ENCODE measurements around the gene LAMA5.

The LAMA5 gene

GRCh38 chr20:62345681-62346370 is 21.3 kb downstream of the LAMA5 start:
- FAIRE-seq, result no peak

- FAIRE-seq, result no peak
Observed at GRCh38 chr20:62344782-62345181, 22.3 kb downstream of the LAMA5 start.

- no peak for FAIRE-seq
Observed at GRCh38 chr20:62344092-62344491, 23.0 kb downstream of the LAMA5 start.

GRCh38 chr20:62342910-62343309 is 24.2 kb downstream of the LAMA5 start:
- no peak for FAIRE-seq

- no peak for FAIRE-seq
Observed at GRCh38 chr20:62339647-62340062, 27.5 kb downstream of the LAMA5 start.

- FAIRE-seq, result no peak
Observed at GRCh38 chr20:62338294-62338620, 28.9 kb downstream of the LAMA5 start.

- FAIRE-seq, result no peak
Observed at GRCh38 chr20:62337558-62338293, 29.4 kb downstream of the LAMA5 start.

- no peak for FAIRE-seq
Observed at GRCh38 chr20:62336775-62337557, 30.1 kb downstream of the LAMA5 start.

- no peak for FAIRE-seq
Observed at GRCh38 chr20:62336329-62336728, 30.8 kb downstream of the LAMA5 start.

- no peak for FAIRE-seq
Observed at GRCh38 chr20:62335532-62335931, 31.6 kb downstream of the LAMA5 start.

GRCh38 chr20:62334881-62335280 is 32.2 kb downstream of the LAMA5 start:
- FAIRE-seq, result no peak

GRCh38 chr20:62333820-62334595 is 33.1 kb downstream of the LAMA5 start:
- no peak for FAIRE-seq

- FAIRE-seq, result no peak
Observed at GRCh38 chr20:62332989-62333819, 33.9 kb downstream of the LAMA5 start.

GRCh38 chr20:62332421-62332820 is 34.7 kb downstream of the LAMA5 start:
- no peak for FAIRE-seq

GRCh38 chr20:62331347-62331746 is 35.8 kb downstream of the LAMA5 start:
- no peak for FAIRE-seq

- no peak for FAIRE-seq
Observed at GRCh38 chr20:62330576-62331317, 36.4 kb downstream of the LAMA5 start.

GRCh38 chr20:62329389-62330377 is 37.4 kb downstream of the LAMA5 start:
- no peak for FAIRE-seq

GRCh38 chr20:62328684-62329388 is 38.3 kb downstream of the LAMA5 start:
- no peak for FAIRE-seq

- FAIRE-seq, result no peak
Observed at GRCh38 chr20:62327726-62328495, 39.2 kb downstream of the LAMA5 start.
